ENCODE measurements around the gene PCYT2. TPM values are rescaled to one million over a fixed set of nuclear protein-coding genes. Genes with fewer than 3 reads are reported as not detected.

PCYT2 gene
- total and polyA plus RNA-seq, 4 donors, result 31.4 to 67.4 (median 49.6) TPM

- H3K4me3 ChIP-seq (ENCODE audit: low read depth, low read length), result no peak overlapping the region
- DNase-seq (ENCODE audit: low read depth in 4 of 6, low spot score in 6 of 6), result no peak
- WGBS (ENCODE audit: insufficient coverage), result 94% methylated on average over 41 of the region's 44 CpGs
- no peaks in the 10 kb centered on the region for H3K9me3 ChIP-seq (ENCODE audit: control insufficient read depth, insufficient read depth, low read length)
- peaks cover 73% of the 10 kb centered on the region for H3K36me3 ChIP-seq (ENCODE audit: control insufficient read depth, insufficient read depth, low read length)
- H3K4me1 ChIP-seq (ENCODE audit: control insufficient read depth, insufficient read depth, low read length), result peaks cover 24% of the 10 kb centered on the region
- no peaks in the 10 kb centered on the region for H3K27me3 ChIP-seq (ENCODE audit: control insufficient read depth, insufficient read depth, low read length)
- H3K27ac ChIP-seq (ENCODE audit: low read depth, low read length), result no peak overlapping the region
Observed at GRCh38 chr17:81888105-81888987, 22.9 kb downstream of the PCYT2 start.

DNA sequence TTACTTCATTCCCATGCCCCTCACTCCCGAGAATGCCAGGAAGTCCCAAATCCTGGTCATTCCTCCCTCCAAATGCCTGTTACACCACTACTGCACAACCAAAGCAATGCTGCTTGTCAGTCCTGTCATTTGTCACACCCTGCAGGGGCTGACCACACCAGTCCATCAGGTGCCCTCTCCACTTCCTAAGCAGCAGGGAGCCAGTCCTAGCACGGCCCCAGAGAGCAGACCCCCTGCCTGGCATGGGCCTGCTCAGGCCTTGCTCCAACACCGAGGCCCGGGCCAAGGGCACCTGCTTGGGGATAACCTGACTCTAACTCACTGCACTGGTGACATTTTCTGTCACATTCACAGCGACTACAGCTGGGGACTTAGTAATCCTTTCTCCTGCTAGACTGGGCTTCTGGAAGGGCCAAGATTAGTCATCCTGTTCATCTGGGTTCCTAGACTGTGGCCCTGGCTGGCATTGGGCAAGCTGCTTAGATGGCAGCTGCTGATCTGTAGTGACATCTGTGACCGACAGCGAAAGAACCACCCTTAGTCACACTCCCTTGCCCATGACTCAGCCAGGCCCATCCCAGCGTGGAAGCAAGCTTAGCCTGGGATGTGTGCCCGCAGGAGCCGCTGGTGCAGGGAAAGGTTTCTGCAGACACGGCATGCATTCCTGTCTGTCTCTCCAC is 25.2 kb downstream of the PCYT2 start:
- DNase-seq (ENCODE audit: low read depth in 4 of 6, low spot score in 6 of 6), result no peak
- WGBS (ENCODE audit: insufficient coverage), result 93% methylated on average over 11 of the region's 11 CpGs
- Histone ChIP-seq H3K4me1 (ENCODE audit: control insufficient read depth, insufficient read depth, low read length) (peaks cover 14% of the 10 kb centered on the region), H3K4me3 (ENCODE audit: low read depth, low read length) (no peak overlapping the region), H3K9me3 (ENCODE audit: control insufficient read depth, insufficient read depth, low read length) (no peaks in the 10 kb centered on the region), H3K27ac (ENCODE audit: low read depth, low read length) (no peak overlapping the region), H3K27me3 (ENCODE audit: control insufficient read depth, insufficient read depth, low read length) (no peaks in the 10 kb centered on the region), H3K36me3 (ENCODE audit: control insufficient read depth, insufficient read depth, low read length) (peaks cover 88% of the 10 kb centered on the region)

DNA sequence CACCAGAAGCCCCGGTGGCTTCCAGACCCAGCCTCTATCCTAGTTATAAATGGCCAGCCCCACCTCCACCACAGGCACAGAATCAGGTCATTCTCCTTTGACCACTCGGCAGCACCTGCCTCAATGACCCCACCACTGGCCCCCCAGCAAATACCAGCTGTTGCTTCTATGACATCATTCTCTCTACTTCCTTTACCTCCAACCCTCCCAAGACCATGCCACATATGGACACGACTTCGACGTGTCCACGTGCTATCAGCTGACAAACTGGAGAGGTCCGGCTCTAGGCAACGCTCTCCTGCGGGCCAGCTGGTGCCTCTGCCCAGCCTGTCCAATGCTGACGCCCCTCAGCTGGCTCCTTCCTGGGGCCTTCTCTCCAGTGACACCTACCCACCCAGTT is 25.7 kb downstream of the PCYT2 start:
- Histone ChIP-seq H3K27me3 (ENCODE audit: control insufficient read depth, insufficient read depth, low read length) (no peaks in the 10 kb centered on the region), H3K4me1 (ENCODE audit: control insufficient read depth, insufficient read depth, low read length) (peaks cover 11% of the 10 kb centered on the region), H3K36me3 (ENCODE audit: control insufficient read depth, insufficient read depth, low read length) (peaks cover 90% of the 10 kb centered on the region), H3K9me3 (ENCODE audit: control insufficient read depth, insufficient read depth, low read length) (no peaks in the 10 kb centered on the region), H3K4me3 (ENCODE audit: low read depth, low read length) (no peak overlapping the region), H3K27ac (ENCODE audit: low read depth, low read length) (no peak overlapping the region)
- 93% methylated on average over 10 of the region's 10 CpGs for WGBS (ENCODE audit: insufficient coverage)
- no peak for DNase-seq (ENCODE audit: low read depth in 4 of 6, low spot score in 6 of 6)

DNA sequence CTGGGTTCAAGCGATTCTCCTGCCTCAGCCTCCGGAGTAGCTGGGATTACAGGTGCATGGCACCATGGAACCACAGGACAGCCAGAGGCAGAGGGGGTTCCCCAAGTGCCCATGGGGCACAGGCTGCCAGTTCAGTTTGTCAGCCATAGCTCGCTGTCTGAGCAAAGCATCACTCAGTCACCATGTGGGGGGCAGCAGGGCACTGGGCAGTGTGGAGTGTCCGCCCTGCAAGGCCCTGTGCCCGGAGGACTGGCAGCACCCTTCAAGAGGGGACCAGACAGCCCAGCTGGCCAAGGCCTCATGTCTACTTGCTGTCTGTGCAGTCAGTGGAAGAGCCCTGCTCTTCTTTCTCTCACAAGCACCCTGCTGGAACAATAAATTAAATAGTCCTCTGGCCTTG is 26.2 kb downstream of the PCYT2 start:
- H3K27me3 ChIP-seq (ENCODE audit: control insufficient read depth, insufficient read depth, low read length), result no peaks in the 10 kb centered on the region
- H3K36me3 ChIP-seq (ENCODE audit: control insufficient read depth, insufficient read depth, low read length), result peaks cover 92% of the 10 kb centered on the region
- no peaks in the 10 kb centered on the region for H3K9me3 ChIP-seq (ENCODE audit: control insufficient read depth, insufficient read depth, low read length)
- whole genome bisulfite sequencing (ENCODE audit: insufficient coverage), result 98% methylated on average over 5 of the region's 5 CpGs
- H3K4me3 ChIP-seq (ENCODE audit: low read depth, low read length), result no peak overlapping the region
- peaks cover 8% of the 10 kb centered on the region for H3K4me1 ChIP-seq (ENCODE audit: control insufficient read depth, insufficient read depth, low read length)
- H3K27ac ChIP-seq (ENCODE audit: low read depth, low read length), result no peak overlapping the region
- DNase-seq (ENCODE audit: low read depth in 4 of 6, low spot score in 6 of 6), result no peak

- H3K27me3 ChIP-seq (ENCODE audit: control insufficient read depth, insufficient read depth, low read length), result no peaks in the 10 kb centered on the region
- no peak overlapping the region for H3K4me3 ChIP-seq (ENCODE audit: low read depth, low read length)
- H3K9me3 ChIP-seq (ENCODE audit: control insufficient read depth, insufficient read depth, low read length), result no peaks in the 10 kb centered on the region
- H3K4me1 ChIP-seq (ENCODE audit: control insufficient read depth, insufficient read depth, low read length), result peaks cover 3% of the 10 kb centered on the region
- DNase-seq (ENCODE audit: low read depth in 4 of 6, low spot score in 6 of 6), result no peak
- no peak overlapping the region for H3K27ac ChIP-seq (ENCODE audit: low read depth, low read length)
- WGBS (ENCODE audit: insufficient coverage), result 87% methylated on average over 10 of the region's 11 CpGs
- H3K36me3 ChIP-seq (ENCODE audit: control insufficient read depth, insufficient read depth, low read length), result peaks cover 92% of the 10 kb centered on the region
Observed at GRCh38 chr17:81884520-81884919, 26.7 kb downstream of the PCYT2 start.

- WGBS (ENCODE audit: insufficient coverage), result 97% methylated on average over 3 of the region's 5 CpGs
- Histone ChIP-seq H3K36me3 (ENCODE audit: control insufficient read depth, insufficient read depth, low read length) (peaks cover 52% of the 10 kb centered on the region), H3K4me1 (ENCODE audit: control insufficient read depth, insufficient read depth, low read length) (no peaks in the 10 kb centered on the region), H3K27ac (ENCODE audit: low read depth, low read length) (no peak overlapping the region), H3K27me3 (ENCODE audit: control insufficient read depth, insufficient read depth, low read length) (no peaks in the 10 kb centered on the region), H3K9me3 (ENCODE audit: control insufficient read depth, insufficient read depth, low read length) (no peaks in the 10 kb centered on the region), H3K4me3 (ENCODE audit: low read depth, low read length) (no peak overlapping the region)
- no peak for DNase-seq (ENCODE audit: low read depth in 4 of 6, low spot score in 6 of 6)
Observed at GRCh38 chr17:81879121-81879520, 32.1 kb downstream of the PCYT2 start.

DNA sequence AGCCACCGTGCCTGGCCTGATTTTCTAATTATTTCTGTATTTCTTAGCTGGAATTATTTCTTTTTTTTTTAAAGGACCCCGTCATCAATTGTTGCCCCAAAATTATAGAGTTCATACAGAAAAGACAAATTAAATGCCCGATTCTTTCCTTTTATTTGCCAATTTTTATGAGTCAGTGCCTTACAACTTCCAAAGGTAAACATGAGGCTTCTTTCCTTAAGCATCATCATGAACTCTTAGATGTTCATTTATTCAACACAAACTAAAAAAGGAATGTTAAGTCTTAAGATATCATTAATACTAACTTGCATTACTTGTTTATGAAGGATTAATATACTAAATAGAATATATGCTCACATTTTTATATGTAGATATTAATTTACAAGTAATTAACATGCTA is 32.9 kb downstream of the PCYT2 start:
- Histone ChIP-seq H3K36me3 (ENCODE audit: control insufficient read depth, insufficient read depth, low read length) (peaks cover 46% of the 10 kb centered on the region), H3K9me3 (ENCODE audit: control insufficient read depth, insufficient read depth, low read length) (no peaks in the 10 kb centered on the region), H3K27me3 (ENCODE audit: control insufficient read depth, insufficient read depth, low read length) (no peaks in the 10 kb centered on the region), H3K27ac (ENCODE audit: low read depth, low read length) (no peak overlapping the region), H3K4me3 (ENCODE audit: low read depth, low read length) (no peak overlapping the region), H3K4me1 (ENCODE audit: control insufficient read depth, insufficient read depth, low read length) (no peaks in the 10 kb centered on the region)
- no peak for DNase-seq (ENCODE audit: low read depth in 4 of 6, low spot score in 6 of 6)
- WGBS (ENCODE audit: insufficient coverage), result 92% methylated on average over 2 of the region's 3 CpGs

- H3K4me3 ChIP-seq (ENCODE audit: low read depth, low read length), result no peak overlapping the region
- no peak for DNase-seq (ENCODE audit: low read depth in 4 of 6, low spot score in 6 of 6)
- peaks cover 42% of the 10 kb centered on the region for H3K36me3 ChIP-seq (ENCODE audit: control insufficient read depth, insufficient read depth, low read length)
- no peak overlapping the region for H3K27ac ChIP-seq (ENCODE audit: low read depth, low read length)
- no peaks in the 10 kb centered on the region for H3K9me3 ChIP-seq (ENCODE audit: control insufficient read depth, insufficient read depth, low read length)
- WGBS (ENCODE audit: insufficient coverage), result 94% methylated on average over 3 of the region's 5 CpGs
- H3K4me1 ChIP-seq (ENCODE audit: control insufficient read depth, insufficient read depth, low read length), result peaks cover 4% of the 10 kb centered on the region
- H3K27me3 ChIP-seq (ENCODE audit: control insufficient read depth, insufficient read depth, low read length), result no peaks in the 10 kb centered on the region
Observed at GRCh38 chr17:81877569-81877968, 33.6 kb downstream of the PCYT2 start.

DNA sequence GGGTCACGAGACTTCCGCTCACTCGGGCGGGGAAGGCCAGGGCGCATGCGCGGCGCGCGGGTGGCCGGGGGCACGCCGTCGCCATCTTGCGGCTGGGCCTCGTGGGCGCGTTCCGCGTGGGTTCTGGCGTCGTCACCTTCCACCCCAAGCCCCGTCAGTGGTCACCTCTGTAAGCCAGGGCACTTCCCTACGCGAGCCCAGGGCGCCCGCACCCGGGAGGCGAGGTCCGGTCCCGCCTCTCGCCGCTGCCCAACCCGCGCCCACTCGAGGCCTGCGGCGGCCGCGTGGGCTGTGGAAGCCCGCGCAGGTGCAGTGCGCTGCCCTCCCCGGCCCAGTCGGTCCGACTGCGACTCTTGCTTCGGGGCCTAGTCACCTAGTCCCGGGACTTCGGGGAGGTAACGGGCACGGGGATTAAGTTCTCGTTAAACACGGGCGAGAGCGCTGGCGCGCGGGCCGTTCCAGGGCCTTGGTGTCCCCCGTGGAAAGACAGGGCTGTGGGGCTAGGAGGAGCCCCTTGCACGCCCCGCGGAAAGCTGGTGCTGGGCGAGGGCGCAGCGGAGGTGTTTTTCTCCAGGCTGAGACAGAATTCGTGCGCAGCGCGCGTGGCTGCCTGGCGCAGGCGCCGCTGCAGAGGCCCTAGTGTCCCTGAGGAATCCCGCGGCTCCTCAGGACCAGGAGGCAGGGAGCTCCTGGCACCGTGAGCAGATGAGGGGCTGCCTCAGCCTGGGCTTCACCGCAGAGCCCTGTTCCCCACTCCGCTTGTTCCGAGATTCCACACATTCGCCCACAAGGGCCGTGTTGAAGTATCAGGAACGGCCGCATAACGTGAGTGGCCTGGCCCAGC is 39.6 kb downstream of the PCYT2 start:
- DNase-seq (ENCODE audit: low read depth in 4 of 6, low spot score in 6 of 6), result peak; percentile 78 to 97 (median 86)
- Histone ChIP-seq H3K27me3 (ENCODE audit: control insufficient read depth, insufficient read depth, low read length) (no peaks in the 10 kb centered on the region), H3K4me1 (ENCODE audit: control insufficient read depth, insufficient read depth, low read length) (peaks cover 38% of the 10 kb centered on the region), H3K4me3 (ENCODE audit: low read depth, low read length) (peak overlapping the region; percentile 86), H3K36me3 (ENCODE audit: control insufficient read depth, insufficient read depth, low read length) (peaks cover 40% of the 10 kb centered on the region), H3K9me3 (ENCODE audit: control insufficient read depth, insufficient read depth, low read length) (no peaks in the 10 kb centered on the region), H3K27ac (ENCODE audit: low read depth, low read length) (peak overlapping the region; percentile 91)
- under 1% methylated on average over 86 of the region's 86 CpGs for WGBS (ENCODE audit: insufficient coverage)

Data from spinal cord (tissue), 10 donors.